SIG-M5 (cell line): ENCODE results near the gene TPI1.

Experiments
- DNase-seq: peaks from one replicate; lab custom pipeline; 2025; lab: John Stamatoyannopoulos, UW

Gene TPI1

GRCh38 chr12:6828781-6829535 lies 38.4 kb upstream of the TPI1 start:
- DNase-seq, result no peak

DNA sequence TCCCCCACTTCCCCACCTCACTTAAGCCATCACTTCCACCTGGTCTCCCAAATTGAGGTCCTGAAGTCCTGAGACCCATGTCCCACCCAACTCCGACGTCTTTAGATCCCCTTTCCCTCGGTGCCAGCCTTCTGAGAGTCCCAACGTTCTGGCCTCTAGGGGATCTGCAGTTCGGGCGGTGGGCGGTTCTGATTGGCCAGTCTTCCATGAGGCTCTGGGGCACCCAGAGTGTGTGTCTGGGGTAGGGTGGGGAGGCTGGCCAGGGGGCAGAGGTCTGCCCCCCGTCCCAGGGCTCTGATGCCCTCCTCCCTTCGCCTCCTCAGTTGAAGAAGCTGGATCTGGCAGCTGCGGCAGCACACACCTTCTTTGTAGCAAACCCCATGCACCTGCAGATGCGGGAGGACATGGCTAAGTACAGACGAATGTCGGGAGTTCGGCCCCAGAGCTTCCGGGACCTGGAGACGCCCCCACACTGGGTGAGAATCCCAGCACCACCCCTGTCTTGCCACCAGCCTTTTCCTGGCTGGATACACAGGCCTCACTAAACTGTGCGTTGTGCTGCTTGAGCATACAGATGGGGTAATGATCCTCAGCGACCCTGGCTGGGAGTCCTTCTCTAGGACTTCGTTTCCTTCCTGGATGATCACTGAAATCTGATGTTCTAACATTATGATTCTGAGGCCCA lies 37.7 kb upstream of the TPI1 start:
- DNase-seq, result no peak

DNA sequence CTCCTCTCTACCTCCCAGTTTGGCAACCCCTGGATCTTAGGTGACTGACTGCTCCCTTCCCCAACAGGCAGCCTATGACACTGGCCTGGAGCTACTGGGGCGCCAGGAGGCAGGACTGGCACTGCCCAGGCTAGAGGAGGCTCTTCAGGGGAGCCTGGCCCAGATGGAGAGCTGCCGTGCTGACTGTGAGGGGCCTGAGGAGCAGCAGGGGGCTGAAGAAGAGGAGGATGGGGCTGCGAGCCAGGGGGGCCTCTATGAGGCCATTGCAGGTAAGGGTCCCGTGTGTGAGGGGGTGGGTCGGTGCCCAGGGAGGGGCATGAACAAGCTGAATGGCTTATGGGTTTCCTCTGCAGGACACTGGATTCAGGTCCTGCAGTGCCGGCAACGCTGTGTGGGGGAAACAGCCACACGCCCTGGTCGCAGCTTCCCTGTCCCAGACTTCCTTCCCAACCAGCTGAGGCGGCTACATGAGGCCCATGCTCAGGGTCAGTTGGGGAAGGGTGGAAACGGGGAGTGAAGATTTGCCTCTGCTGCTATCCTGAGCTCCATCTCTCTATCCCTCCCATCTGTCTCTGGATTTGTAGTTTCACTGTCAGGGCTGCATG lies 36.9 kb upstream of the TPI1 start:
- DNase-seq, result no peak

GRCh38 chr12:6830999-6831398 lies 36.3 kb upstream of the TPI1 start:
- no peak for DNase-seq

- DNase-seq, result no peak
Observed at GRCh38 chr12:6831450-6831995, 35.8 kb upstream of the TPI1 start.

DNA sequence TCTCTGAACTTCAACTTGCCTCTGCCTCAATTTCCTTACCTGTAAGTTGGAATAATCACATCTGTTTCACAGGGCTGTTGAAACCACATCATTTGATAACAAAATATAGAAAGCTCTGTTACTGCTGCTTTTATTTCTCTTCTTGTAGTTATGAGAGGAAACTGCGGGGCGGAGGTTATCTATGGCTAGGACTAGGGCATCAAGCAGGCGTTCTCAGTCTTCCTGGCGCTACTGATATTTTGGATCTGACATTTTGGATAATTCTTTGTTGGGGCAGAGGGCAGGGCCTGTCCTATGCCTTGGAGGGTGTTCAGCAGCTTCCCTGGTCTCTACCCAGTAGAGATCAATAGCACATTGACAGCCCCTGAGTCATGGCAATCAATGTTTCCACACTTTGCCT lies 35.2 kb upstream of the TPI1 start:
- DNase-seq, result no peak

DNA sequence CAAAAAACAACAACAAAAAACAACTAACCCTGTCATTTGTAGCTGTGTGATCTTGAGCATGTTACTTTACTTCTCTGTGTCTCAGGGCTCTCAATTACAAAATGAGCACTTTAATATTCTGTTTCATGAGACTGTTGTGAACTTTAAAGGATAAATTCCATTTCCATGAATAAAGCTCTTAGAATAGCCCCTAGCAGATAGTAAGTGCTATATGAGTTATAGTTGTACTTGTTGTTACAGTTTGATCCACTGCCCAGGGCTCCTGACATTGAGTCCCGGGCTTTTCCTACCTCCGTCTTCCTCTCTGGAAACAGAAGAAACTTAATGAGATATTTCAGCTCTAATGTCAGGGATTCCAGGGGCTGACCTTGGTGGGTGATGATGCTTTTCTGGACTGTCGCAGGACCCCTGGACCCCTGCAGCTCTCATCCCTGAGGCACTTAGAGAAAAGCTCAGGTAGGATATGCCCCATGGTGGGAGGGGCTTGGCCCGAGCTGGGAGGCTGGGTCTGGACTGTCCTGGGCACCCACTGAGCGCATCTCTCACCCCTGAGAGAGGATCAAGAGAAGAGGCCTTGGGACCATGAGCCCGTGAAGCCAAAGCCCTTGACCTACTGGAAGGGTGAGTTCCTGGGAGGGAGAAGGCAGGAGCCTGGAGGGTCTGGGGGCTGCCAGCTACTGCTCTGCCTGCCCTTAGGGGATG lies 34.0 kb upstream of the TPI1 start:
- DNase-seq, result no peak

GRCh38 chr12:6834254-6834653 lies 33.1 kb upstream of the TPI1 start:
- DNase-seq, result no peak

- DNase-seq, result no peak
Observed at GRCh38 chr12:6834873-6835272, 32.5 kb upstream of the TPI1 start.

DNA sequence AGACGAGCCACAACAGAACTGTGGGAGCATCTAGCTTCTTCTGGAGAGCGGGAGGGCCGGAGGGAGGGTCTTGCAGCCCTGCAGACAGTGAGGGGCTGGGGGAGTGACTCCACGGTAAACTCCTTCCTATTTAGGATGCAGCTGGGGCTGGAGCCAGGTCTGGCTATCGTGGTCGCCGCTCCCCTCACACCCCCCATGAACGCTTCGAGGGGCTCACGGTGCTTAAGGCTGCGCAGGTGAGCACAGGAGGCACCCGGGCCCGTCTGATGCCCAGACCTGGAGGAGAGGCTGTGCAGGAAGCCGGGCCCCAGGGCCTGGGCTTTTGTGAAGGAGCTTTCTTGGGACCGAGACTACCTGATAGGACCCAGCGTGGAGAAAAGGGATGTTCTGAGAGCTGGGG lies 30.5 kb upstream of the TPI1 start:
- DNase-seq, result no peak

- DNase-seq, result no peak
Observed at GRCh38 chr12:6837370-6838060, 29.8 kb upstream of the TPI1 start.

DNA sequence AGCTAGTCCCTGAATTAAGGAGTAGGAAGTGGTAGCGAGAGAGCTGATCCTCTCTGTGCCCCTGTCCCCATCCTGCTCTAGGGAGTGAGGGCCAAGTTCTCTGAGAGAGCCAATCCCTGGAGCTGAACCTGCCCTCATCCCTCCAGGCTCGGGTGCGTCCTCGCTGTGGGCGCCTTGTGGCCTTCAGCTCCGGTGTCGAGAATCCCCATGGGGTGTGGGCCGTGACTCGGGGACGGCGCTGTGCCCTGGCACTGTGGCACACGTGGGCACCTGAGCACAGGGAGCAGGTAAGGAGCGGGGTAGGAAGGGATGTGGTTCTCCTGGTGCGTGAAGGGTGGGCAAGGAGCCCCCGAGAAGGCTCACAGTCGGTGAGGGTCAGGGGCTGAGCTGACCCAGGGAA lies 28.5 kb upstream of the TPI1 start:
- DNase-seq, result no peak

- DNase-seq, result no peak
Observed at GRCh38 chr12:6839482-6840201, 27.7 kb upstream of the TPI1 start.

GRCh38 chr12:6840330-6840729 lies 27.0 kb upstream of the TPI1 start:
- DNase-seq, result no peak

GRCh38 chr12:6840761-6841515 lies 26.4 kb upstream of the TPI1 start, which contains the start of gene GNB3:
Gene GNB3 (plus strand): TSS chr12:6840925. CDS start chr12:6841288, 363 bp downstream.
- no peak for DNase-seq

DNA sequence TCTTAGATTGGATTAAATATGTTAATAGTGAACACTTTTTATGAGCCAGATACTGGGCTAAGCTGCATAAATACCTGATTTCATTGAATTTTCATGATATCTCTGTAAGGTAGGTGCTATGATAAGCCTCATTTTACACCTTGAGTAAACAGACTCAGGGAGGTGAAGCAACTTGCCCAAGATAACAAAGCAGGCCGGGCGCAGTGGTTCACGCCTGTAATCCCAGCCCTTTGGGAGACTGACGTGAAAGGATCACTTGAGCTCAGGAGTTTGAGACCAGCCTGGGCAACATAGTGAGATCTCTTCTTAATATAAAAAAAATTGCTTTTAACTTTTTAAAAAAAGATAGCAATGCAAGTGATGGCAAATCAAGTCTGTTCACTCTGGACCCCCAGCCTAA lies 25.3 kb upstream of the TPI1 start:
- DNase-seq, result no peak

GRCh38 chr12:6843118-6843902 lies 24.0 kb upstream of the TPI1 start:
- DNase-seq, result no peak

DNA sequence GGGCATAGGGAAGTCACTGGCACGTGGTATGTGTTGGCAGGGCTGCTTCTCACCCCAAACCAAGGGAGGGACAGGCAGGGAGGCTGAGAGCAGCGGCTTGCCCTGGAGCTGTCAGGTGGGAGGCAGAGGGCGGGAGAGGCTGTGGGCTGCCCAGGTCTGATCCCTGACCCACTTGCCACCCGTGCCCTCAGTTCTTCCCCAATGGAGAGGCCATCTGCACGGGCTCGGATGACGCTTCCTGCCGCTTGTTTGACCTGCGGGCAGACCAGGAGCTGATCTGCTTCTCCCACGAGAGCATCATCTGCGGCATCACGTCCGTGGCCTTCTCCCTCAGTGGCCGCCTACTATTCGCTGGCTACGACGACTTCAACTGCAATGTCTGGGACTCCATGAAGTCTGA lies 21.9 kb upstream of the TPI1 start:
- no peak for DNase-seq

DNA sequence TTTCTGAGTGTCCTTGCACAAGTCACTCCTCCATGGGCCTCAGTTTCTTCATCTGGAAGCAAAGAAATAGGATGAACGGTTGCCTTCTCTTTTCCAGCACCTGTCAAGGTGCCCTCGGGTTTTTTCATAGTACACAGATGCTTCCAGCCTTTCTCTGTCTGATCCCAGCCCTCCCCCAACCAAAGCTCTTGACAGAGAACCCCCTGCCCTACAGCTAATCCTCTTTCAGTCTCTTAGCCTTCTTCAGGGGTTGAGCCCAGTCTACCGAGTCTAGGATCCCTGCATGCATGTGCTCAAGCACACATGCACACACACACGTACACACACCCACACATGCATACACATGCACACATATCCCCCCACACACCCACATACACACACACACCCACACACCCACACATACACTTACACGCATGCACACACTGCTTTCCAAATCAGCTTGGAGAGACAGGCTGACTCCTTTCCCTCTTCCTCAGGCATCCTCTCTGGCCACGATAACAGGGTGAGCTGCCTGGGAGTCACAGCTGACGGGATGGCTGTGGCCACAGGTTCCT lies 20.9 kb upstream of the TPI1 start:
- no peak for DNase-seq
